GM19328 (cell line): ENCODE results near the gene CTRB1.
"Not testable (repeated sequence)": the region's sequence is repeated elsewhere in the genome, so short reads cannot be mapped to it uniquely, and the experiment has no call there.

Experiments used
- ATAC-seq: cut with Tn5 transposase; IDR thresholded peaks from one replicate; pipeline ENCODE4 v1.9.1; 2021; ENCODE audit warnings: mild to moderate bottlenecking, moderate library complexity; ENCODE audit not compliant: unreplicated experiment

CTRB1 gene

DNA sequence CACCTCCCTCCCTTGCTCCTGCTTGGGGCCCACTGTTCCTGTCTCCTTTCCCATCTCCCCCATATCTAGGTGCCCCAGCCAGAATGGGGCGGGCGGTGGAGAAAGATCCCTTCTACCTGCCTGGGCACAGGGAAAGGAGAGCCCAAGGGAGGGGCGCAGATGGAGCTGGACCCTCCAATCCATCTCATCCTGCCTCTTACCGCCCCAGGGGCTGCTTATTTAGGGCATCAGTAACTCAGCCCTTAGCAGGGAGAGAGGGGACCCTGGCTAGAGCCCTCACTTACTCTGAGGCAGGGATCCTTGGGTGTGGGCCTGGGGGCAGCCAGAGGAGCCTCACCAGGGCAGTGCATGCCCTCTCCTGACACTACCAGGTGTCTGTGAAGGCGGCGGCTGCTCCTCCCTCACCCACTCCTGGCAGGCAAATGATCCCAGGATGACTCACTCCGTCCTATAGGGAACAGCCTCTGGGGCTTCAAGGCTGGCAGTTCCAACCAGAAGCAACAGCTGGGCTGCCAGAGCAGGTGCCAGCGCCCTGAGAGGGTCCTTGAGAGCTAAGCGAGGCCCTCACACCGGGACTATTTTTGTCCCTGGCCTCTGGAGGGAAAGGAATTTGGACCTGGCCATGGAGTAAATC, 49.0 kb downstream of the CTRB1 start:
- ATAC-seq: no peak

DNA sequence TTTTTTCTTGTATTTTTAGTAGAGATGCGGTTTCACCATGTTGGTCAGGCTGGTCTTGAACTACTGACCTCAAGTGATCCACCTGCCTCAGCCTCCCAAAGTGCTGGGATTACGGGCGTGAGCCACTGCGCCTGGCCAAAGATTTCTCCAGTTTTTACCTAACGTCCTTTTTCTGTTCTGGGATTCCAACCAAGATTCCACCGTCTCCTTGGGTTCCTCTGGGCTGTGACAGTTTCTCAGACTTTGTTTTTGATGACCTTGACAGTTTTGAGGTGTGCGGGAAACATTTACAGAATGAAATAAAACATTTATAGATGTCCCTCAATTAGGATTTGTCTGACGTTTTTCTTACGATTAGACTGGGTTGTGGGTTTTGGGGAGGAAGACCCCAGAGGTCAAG, 50.6 kb downstream of the CTRB1 start:
- ATAC-seq: not testable (repeated sequence)

DNA sequence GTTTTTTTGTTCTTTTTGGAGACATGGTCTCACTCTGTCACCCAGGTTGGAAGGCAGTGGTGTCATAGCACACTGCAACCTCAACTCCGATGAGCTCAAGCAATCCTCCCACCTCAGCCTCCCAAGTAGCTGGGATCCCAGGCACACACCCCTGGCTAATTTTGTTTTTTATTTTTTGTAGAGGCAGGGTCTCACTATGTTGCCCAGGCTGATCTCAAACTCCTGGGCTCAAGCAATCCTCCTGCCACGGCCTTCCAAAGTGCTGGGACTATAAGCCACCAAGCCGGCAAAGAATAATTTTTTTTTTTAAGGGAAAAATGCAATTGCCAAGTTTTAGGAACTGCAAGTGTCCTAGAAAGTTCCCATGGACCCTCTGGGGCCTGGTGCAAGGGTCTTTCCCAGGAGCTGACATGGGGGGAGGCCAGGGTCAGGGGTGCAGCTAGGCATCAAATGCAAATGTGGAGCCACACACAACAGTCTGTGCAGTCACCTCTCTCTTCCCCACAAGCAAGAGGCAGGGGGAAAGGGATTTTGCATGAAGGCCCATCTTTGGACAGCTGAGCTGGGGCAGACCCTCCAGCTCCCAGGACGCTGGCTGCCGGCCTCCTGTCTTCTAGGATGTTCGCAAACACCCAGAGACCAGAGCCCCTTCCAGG, 52.8 kb downstream of the CTRB1 start:
- no peak for ATAC-seq

DNA sequence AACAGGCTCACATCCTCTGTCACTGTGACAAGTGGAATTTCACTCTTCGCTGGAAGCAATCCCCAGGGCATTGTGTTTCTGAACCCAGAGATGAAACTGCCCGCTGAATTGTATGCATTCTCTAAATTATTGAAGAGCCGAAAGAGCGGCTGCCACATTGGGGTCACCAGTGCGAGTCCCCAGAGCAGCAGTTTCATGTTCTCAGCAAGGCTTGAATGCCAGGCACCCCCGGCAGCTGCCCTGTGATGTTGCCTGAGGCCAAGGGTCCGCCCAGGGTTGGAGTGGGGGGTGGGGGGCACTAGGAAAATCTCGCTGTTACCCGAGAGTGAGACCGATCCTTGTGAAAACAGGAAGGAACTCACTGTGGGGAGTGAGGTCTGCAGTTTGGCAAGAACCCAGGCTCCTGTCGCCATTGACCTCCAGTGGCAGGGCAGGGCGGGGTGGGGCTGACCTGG, 53.3 kb downstream of the CTRB1 start:
- no peak for ATAC-seq

DNA sequence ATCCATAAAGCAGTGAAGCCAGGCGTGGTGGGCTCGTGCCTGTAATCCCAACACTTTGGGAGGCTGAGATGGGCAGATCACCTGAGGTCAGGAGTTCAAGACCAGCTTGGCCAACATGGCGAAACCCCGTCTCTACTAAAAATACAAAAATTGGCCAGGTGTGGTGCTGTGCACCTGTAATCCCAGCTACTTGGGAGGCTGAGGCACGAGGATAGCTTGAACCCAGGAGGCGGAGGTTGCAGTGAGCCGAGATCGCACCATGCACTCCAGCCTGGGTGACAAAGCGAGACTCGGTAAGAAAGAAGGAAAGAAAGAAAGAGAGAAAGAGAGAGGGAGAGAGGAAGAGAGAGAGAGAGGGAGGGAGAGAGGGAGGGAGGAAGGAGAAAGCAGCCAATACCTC, 53.8 kb downstream of the CTRB1 start:
- not testable (repeated sequence) for ATAC-seq

DNA sequence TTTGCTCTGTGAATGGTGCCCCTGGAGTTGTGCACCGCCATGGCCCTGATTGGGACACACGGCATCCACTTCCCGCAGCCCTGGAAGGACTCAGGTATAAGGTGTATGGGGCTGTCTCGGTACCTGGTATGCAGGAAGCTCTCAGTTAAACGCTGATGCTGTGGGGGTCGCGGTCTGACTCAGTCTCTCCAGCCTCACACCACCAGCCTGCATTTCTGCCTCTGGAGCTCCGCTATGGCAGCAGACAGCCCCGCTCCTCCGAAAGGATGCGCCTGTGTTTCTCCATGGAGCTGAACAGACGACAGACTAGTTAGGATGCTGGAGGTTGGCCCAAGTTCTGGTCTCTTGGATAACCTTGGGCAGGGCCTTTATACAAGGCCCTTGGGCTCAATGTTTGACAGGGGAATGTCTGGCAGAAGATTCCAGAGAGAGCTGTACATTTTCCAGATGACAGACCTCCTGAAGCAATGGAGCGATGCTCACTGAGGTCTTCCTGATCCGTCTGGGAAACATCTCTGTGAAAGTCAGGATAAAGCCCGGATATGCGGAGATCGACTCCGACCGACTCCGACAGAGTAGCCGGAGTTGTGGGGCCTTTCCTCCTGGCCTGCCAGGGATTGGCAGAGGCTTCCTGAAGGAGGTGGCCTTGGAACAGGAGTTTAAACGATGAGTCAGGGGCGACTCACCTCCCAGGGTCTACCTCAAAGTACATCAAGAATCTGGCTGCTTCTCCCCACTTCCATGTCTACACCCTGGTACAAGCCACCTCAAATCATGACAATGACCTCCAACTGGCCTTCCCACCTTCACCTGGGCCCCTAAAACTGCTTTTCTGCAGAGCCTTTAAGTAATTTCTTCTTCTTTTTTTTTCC, 54.5 kb downstream of the CTRB1 start:
- no peak for ATAC-seq
